GM19023 (cell line): Measurements from ENCODE around the gene CFAP53.

Experiments used
- ATAC-seq: cut with Tn5 transposase; IDR thresholded peaks from one replicate; pipeline ENCODE4 v1.9.1; 2021; ENCODE audit warnings: mild to moderate bottlenecking, moderate library complexity; ENCODE audit not compliant: unreplicated experiment

Gene CFAP53

DNA sequence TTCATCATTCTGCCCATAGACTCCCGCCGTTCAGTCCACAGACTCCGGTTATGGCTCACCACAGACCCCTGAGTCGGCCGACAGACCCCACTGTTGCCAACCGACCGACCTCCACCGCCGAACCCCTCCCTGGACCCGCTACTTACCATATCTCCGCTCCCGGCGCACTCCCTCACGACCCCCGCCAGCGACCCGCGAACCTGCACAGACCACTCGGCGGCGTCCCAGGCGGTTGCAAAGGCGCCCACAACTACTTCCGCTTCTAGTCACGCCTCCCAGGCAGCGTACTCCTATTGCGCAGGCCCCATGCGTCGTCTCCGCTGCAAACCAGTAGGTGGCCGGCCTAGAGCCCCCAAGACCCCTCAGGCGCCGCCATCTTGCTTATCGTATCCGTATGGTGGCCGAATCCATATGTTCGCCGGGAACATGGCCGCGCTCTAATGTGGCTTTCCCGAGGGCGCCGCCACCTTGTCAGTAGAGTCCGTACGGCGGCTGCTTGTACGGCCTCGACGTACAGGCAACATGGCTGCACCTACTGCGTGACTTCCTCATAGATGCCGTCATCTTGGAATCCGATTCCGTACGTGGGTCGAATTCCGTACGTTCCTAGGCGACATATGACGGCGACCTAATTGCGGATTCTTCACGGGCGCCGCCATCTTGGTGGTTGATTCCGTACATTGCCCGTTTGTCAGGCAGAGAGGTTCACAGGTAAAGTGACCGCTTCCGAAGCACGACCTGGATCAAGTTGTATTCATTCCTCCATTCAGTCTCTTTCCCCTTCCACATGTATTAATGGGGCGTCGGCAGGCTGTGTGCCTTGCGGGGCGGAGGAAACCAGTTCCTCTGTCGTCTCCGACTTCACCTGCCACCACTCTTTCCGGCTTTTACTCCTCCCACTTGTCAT lies 21.4 kb upstream of the CFAP53 start, which contains the start of gene CXXC1:
CXXC1 (minus strand) TSS at position 252 of the 907 bp plus-strand sequence; CDS start at position 149, 103 bp downstream.
- peak; percentile 90 for ATAC-seq

DNA sequence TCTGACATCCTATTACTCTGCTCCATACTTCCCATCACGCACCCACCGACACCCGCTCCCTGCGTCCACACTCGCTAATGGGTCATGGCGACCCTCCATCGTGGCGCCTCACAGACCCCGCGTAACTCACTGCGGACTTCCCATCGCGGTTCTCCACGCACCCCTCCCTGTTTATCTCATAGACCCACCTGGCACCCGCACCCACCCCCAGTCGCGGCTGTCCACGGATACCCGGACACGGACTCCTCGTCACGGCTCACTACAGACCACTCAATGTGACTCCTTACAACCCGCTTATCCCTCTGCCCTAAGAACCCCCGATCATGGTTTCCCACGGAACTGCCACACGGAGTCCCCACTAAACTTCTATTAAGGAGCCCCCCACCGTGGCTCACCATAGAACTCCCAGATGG lies 20.7 kb upstream of the CFAP53 start:
- ATAC-seq = no peak

DNA sequence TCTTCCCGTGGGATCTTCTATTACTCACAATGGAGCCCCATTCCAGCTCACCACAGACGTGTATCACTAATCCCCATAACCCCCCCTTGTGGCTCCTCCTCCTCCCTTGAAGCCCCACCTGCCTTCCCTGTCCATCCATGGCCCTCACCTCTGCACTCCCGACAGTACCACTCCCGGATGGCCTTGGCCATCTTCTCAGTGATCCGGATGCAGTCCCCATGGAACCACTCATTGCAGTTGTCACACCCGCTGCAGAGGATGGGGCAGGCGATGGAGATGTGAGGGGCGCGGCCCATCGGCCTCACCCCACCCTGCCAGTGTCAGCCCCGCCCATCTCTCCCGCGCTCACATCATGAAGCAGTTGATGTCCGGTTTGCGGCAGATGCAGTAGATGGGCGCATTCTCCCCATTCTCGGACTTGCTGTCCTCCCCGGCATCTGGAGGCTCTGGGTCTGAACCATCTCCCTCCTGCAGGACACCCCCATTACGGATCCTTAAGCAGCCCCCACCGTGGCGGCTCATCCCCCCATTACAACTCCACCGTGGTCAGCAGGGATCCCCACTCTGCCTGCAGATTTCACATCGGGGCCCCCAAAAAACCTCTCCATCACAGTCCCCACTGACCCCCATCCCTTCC lies 20.2 kb upstream of the CFAP53 start:
- ATAC-seq = no peak

DNA sequence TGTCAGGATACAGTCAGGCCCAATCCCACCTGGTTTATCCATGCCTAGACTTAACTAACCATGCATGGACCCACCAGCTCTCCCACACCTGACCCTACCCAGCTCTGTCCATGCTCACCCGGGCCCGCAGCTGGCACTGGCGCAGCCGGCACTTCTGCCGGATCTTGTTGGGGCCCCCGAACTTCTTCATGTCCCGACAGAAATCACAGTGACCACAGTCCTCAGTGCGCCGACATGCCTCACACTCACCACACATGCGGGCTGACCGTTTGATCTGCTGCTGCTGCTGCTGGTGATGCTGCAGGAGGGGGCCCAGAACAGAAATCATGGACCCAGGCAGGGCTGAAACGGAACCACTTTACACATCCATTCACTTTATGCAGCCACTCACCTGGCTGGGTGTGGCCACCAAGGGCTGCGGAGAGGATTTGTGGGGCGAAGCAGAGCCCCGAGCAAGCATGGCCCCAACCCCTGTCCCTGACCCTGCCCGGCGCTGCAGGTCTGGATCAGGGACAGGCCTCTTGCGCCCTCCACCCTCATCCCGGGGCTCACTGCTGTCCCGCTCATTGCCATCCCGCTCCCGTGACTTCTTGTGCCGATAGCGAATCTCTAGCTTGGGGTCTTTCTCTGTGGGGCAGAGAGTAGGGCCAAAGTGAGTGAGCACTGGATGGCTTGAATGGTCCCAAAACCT lies 19.5 kb upstream of the CFAP53 start:
- ATAC-seq = no peak

DNA sequence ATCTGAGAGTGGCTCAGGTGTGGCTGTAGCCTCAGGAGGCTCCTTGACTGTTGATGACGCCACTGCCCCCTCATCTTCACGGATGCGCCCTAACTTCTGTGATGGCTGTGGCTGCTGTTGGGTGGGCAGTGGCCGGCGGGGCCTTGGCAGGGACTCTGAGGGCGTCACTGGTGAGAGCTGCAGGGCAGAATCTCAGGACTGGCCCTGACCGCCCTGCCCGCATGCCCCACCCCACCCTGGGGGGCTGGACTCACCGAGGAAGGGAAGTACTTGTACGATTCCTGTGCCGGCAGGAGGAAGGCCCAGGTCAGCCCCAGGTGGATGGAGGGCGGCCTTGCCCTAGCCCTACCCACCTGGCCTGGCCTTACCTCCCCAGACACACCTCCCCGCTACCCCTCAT lies 18.8 kb upstream of the CFAP53 start:
- ATAC-seq = no peak

DNA sequence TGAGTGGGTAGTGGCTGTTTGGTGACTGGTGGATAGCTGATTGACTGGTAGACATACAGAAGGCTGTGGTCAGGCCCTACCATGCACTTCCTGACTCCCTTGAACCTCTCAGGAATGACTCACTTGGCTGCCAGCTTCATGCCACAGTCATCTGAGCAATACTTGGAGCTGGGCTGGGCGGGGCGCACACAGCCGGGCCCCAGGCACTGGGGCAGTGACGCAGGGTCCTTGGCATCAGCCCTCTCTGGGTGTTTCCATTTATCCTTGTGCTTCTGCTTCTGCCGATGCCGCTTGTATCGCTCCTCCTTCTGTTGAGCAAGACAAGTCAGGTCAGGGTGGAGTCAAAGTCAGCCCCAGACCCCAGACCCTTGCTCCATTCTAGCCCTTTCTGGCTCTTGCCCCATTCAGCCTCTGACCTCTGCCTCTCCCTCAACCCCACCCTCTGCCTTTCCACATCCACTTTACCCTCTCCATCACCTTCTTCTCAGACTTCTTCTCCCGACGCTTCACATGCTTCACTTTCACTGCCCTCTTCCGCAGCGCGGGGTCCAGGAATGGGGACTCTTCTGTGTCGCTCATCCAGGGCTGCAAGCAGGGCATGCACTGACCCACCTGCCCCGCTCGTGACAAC lies 18.1 kb upstream of the CFAP53 start:
- ATAC-seq = no peak

DNA sequence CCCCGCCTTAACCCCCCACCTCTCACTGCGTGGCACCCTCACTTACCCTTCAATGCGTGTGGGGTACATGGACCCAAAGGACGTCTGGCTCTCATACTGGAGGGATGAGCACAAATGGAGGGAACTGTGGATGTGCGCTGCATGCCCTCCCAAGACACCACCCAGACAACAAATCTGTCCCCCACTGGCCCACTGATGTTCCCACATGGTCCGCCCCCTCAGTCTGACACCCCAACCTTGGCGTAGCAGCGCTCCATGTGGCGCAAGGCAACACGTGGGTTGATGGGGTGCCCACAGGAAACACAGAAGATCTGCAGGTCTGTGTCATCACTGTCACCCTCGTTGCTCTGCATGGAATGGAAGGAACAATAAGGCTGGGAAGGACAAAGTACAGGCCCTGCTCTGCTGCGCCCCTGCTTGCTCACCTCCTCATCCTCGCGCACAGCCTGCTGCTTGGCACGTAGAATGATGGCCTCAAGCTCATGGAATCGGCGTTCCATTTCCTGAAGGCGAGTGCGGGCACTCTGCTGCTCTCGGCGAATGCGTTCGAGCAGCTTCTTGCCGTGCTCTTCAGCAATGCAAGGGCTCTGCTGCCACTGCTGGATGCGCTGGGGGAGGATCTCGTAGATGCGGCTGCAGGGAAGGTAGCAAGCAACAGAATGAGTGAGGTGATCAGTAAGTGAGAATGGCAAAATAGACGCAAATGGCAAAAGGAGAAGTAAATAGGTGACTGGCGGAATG lies 17.3 kb upstream of the CFAP53 start:
- ATAC-seq = no peak

DNA sequence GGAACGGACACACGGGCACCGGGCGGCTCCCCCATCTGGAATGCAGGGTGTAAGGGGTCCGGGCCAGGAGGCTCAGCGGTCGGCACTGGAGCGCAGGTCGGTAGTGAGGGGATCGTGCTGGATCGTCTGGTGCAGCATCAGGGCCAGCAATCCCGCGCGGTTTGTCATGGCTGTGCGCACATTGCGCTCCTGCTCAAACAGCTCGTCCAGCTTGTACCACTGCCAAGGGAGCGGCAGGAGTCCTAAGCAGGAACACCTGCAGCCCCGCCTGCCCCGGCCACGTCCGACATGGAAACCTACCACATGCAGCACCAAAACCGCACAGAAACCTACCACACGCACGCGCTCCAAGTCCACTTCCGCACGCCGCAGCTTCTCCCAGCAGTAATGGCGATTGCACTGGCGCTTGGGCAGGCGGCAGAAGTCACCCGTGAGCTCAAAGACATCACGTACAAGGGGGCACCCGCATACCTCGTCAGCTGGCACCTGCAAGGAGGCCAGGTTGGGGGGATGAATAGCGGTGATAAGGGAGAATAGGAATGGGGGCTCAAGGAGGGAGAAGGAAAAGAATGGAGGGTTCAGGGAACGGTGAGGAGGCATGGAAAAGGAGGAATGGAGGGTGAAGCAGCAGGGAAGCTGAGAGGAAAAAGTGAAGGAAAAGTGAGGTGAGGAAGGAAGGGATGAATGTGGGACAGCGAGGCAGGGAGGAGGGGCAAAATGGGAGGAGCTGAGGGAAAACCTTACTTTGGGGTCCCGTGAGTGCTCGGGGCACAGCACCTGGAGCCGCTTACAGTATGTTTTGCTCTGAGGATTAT lies 16.4 kb upstream of the CFAP53 start:
- no peak for ATAC-seq

DNA sequence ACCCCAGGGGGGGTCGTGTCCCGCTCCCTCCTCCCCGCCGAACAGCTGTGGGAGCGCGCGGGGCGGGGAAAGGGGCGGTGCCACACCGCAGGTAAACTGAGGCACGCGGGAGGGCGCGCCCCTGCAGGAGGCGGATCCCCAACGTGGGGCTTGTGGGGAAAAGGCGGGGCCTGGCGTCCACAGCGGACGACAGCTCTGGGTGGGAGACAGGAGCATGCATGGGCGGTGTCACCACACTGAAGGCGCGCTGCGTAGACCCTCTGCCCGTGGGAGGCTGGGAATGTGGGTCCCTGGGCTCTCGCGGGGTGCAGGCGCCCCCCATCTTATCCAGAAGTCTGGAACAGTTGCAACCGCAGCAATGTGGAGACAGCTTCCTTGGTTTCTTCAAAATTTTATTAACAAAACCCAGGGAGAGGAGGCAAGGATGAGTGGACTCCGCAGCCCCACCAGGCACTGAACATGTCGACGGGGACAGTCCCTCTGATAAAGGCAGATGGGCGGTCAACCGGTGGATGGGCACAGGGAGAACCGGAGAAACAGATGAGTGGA lies 15.8 kb upstream of the CFAP53 start:
- no peak for ATAC-seq

DNA sequence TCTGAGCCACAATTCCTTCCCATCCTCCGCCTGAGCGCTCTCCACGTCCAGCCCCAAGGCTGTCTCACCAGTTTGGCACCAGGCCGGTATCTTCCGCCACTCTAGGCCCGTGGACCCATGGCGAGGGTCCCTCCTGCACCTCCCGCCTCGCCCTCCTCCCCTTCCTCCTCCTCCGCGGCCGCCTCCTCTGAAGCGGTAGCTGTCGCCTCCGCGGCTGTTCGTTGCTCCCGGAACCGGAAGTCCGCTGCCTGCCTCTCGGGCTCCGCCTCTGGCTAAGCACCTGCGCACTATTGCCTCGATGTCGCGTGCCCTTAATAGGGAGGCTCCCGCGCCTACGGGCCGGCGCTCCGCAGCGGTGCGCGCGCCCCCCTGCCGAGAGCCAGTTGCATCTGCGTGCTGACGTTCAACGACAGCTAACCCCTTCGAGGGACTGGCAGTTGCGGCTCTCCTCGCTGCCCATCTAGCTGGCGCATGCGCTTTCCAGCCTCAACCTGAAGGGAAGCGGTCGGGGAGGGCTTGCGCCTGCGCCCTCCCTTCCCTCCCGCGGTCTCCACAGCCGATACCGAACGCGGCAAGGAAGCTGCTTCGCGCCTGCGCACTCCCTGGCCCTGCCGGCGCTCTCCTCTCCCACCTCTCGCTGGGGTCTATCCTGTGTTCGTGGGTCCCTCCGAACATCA lies 15.1 kb upstream of the CFAP53 start, which contains the start of gene MBD1:
MBD1 (minus strand) TSS at position 229 of the 677 bp plus-strand sequence. CDS start 1,531 bp downstream, outside the sequence.
- ATAC-seq = peak; percentile 91

DNA sequence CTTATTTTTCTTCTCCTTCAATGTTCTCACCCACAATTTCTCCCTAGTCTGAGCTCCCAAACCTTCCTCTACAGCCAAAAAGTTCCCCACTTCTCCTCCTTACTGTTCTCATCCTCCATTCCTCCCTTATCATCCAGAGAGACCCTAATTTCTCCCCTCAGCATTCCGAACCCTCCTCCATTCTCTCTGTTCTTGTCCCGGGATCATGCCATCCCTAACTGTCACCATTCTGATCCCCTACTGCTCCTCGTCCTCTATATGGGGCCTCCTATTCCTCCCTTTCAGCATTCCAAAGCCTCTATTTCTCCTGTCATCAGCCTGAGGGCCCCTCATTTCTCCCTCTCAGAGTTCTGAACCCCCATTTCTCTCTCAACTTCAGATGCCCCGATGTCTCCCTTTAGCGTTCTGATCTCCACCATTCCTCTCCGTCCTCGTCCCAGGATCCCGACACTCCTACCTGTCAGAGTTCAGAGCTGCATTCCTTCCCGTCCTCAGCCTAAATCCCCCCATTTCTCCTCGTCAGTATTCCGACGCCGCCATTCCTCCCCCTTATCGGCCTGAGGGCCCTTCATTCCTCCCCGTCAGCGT lies 14.5 kb upstream of the CFAP53 start:
- no peak for ATAC-seq

DNA sequence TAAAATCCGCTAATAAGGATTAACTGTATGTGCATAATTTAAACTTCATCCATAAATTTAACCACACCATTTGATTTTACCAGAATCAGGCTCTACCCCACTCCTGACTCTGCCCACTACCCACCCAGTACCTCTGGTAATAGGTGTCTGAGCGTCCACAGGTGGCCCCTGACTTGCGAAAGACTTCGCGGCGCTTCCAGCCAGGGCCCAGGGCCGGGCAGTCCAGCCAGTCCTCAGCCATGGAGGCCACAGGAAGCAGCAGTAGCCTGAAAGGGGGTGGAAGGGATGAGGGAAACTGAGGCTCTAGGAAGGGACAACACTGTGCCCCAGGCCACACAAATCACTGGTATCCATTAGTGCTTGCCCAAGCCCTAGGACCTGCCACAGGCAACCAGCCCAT lies 13.5 kb upstream of the CFAP53 start:
- ATAC-seq = no peak

DNA sequence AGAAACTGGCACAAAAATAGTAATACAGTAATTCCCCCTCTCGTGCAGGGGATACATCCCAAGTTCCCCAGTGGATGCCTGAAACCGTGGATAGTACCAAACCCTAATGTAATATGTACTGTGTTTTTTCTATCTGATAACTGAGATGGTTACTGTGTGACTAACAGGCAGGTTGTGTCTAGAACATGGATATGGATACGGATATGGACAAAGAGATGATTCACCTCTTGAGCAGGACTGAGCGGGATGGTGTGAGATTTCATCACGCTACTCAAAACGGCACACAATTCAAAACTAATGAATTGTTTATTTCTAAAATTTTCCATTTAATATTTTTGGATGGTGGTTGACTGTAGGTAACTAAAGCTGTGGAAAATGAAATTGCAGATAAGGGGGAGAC lies 11.6 kb upstream of the CFAP53 start:
- ATAC-seq = no peak

DNA sequence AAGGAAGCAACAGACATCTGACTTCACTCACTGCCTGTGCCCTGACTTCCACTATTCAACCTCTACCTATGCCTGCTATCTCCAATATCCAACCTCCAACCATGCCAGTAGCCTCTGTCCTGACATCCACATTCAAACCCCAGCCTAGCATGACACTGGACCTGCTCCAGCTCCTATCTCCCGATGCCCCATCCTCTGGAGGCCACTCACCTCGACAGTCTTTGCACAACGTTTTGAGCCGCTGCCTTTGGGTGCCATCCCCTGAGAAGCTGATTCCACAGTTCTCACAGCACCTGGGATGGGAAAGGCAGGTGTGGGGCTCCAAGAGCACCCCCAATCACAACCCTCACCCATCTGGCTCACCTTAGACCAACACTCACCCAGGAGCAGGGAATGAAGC lies 10.2 kb upstream of the CFAP53 start:
- ATAC-seq = no peak

DNA sequence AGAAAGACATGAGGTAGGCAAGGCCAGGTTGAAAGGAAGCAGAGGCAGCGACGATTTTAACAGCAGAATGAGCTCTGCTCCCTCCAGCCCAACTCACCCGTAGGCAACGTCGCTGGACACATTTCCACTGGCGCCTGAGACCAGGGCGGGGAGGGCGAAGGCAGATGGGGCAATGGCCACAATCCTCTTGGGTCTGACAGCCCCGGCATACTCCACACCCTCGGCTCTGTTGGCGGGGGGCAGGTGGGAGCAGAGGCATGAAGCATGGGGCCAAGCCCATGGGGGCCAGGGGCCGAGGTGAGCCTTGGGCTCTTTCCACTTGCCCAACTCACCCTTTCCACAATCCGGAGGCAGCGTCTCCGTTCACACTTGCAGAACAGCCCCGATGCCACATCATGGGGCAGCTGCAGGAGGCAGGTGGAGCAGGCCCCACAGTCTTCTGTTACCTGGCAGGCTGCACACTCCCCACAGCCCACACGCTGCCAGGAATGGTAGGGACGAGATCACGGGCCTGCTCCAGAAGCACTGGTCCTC lies 9.3 kb upstream of the CFAP53 start:
- no peak for ATAC-seq

DNA sequence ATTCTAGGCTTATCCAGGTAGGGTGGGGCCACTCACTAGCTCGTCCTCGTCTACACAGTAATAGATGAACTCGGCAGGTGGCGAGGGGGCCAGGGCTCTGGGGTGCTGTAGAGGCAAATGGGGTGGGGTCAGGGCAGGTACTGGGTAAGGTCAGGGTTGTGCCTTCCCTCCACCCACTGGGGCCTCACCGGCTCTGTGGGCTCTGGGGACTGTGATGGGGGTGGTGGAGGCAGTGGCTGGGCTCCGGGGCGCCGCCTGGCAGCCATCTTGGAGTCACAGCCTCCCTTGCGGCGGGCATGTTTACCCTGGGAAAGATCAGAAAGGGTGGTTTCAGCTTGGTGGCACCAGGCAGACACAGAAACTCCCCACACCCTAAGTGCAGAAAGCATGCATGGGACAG lies 8.6 kb upstream of the CFAP53 start:
- no peak for ATAC-seq

DNA sequence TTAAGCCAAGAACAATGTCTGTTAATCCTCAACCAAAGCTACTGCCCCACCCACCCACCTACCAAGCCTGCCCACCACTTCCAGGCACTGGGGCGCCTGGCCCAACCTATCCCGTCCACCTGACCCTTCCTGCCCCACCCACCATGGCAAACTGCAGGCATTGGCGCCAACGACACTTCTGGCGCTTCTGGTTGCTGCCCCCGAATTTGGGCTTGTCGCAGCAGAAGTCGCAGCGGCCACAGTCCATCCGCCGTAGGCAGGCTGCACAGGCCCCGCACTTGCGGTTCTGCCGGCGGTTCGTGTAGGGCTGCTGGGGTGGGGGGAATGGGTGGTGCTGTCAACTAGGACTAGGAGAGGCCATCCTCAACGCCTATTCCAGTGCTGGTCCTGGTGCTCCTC lies 7.7 kb upstream of the CFAP53 start:
- ATAC-seq = no peak
